Activated CD4-positive, alpha-beta T cell treated with anti-CD3 and anti-CD28 coated beads for 36 hours (primary cell): ENCODE results near the gene DGUOK. TPM values are rescaled to one million over a fixed set of nuclear protein-coding genes. Genes with fewer than 3 reads are reported as not detected.
A peak's percentile ranks its signal among the peaks of the same experiment; 100 is the strongest.

ENCODE experiments used
- ATAC-seq: fragments of 200-7000 bp; cut with Tn5 transposase; one replicate; pipeline ENCODE4 v1.10.0; 2021; ENCODE audit warnings: mild to moderate bottlenecking, moderate library complexity
- CTCF ChIA-PET: fragments of 350-600 bp; sonication (Branson Sonifier 250); formaldehyde crosslinking; loops from one replicate; lab custom pipeline; 2021; ENCODE audit warnings: antibody characterized with exemption; lab: Charles Lee
- POLR2A ChIA-PET: fragments of 350-600 bp; sonication (Branson Sonifier 250); formaldehyde crosslinking; loops from one replicate; lab custom pipeline; 2021; ENCODE audit warnings: antibody characterized with exemption, inconsistent platforms; lab: Charles Lee
- DNase-seq: peaks from one replicate; pipeline ENCODE4 v3.0.0-alpha.2; 2020
- H3K27ac Mint-ChIP-seq: one replicate; pipeline ENCODE4 v1.8.0; 2021; ENCODE audit warnings: mixed read lengths
- H3K27me3 Mint-ChIP-seq: one replicate; pipeline ENCODE4 v1.8.0; 2021; ENCODE audit warnings: mixed read lengths
- H3K36me3 Mint-ChIP-seq: one replicate; pipeline ENCODE4 v1.8.0; 2021; ENCODE audit warnings: low read depth, mixed read lengths
- H3K4me1 Mint-ChIP-seq: one replicate; pipeline ENCODE4 v1.8.0; 2021; ENCODE audit warnings: mixed read lengths
- H3K4me3 Mint-ChIP-seq: one replicate; pipeline ENCODE4 v1.8.0; 2021; ENCODE audit warnings: mild to moderate bottlenecking, moderate library complexity, mixed read lengths
- H3K9me3 Mint-ChIP-seq: one replicate; pipeline ENCODE4 v1.8.0; 2021; ENCODE audit warnings: low read depth, mixed read lengths
- intact Hi-C, 2 experiments: fragments of 100-400 bp; cut with DNase I in 1 of 2; cut with micrococcal nuclease in 1 of 2; formaldehyde crosslinking; loops; one replicate each; pipeline versions ENCODE4 v1.14.2 to v1.15.1; 2022 to 2024; cut with DNase I, micrococcal nuclease
- total RNA-seq, 2 experiments: library from RNA; stranded (reverse); gene quantifications; one replicate each; pipeline ENCODE4 v1.2.3, GENCODE V29; 2021

Gene DGUOK
- total RNA-seq, 2 experiments from 2014 or later: 97.6 to 119 TPM

DNA sequence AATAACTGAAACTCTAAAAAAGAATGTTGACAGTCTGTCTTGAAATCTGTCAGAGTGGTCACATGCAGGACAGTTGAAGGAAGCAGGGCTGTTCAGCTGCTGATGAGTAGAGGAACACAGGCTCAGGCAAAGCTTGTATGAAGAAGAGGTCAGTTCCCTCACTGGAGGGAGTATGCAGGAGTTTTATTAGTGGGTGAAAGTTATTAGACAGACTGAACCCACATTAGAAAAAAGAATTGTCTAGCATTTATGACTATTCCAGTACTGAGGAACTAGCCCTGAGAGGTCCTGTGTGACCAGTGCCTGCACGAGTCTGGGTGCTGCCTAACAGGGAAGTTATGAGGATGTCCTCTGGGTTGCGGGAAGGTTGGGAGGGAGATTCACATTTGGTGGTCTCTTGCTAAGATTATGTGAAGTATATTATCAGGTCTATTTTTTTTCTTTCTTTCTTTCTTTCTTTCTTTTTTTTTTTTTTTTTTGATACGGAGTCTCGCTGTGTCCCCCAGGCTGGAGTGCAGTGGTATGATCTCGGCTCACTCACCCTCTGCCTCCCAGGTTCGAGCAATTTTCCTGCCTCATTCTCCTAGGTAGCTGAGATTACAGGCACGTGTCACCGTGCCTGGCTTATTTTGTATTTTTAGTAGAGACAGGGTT, 67.6 kb downstream of the DGUOK start:
- peak overlapping the region; percentile 69 for H3K27ac Mint-ChIP-seq
- intact Hi-C loops: no loop called here
- CTCF ChIA-PET: no interaction called here
- peak; percentile 12 for ATAC-seq
- H3K4me1 Mint-ChIP-seq: peaks cover 80% of the 10 kb centered on the region
- H3K27me3 Mint-ChIP-seq: no peaks in the 10 kb centered on the region
- H3K4me3 Mint-ChIP-seq: no peak overlapping the region
- POLR2A ChIA-PET: interaction anchor here (0.6 kb wide), 1 partner anchor 126 kb away, joined by 3 read pairs; no protein-coding TSS in a partner anchor
- no peak for DNase-seq
- peaks cover 46% of the 10 kb centered on the region for H3K36me3 Mint-ChIP-seq
- peaks cover 10% of the 10 kb centered on the region for H3K9me3 Mint-ChIP-seq

DNA sequence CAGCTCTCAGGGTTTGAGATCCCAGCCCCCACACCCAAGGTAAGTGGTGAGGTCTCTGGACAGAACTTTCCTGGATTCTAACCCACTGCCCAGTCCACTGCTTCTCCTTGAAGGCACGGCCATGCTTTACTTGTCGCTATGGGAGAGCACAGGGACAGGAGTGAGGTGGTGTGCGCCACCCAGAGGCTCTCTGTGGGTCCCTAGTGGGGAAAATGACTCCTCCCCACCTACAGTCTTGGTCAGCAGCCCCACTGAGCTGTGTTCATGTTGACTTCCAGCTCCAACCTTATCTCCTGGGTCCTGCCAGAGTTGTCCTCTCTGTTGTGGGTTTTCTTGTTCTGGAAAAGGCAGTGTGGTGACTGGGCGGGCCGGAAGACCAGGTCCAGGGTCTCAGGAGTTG, 69.1 kb downstream of the DGUOK start:
- ChIA-PET POLR2A (interaction anchor here (0.6 to 1.2 kb wide), 2 partner anchors 9 to 30 kb away, joined by 3 to 4 read pairs; no protein-coding TSS in a partner anchor), CTCF (interaction anchor here (0.8 to 1.1 kb wide), 2 partner anchors 9 to 172 kb away, joined by 3 to 4 read pairs; no protein-coding TSS in a partner anchor)
- Mint-ChIP-seq H3K9me3 (peaks cover 3% of the 10 kb centered on the region), H3K4me3 (no peak overlapping the region), H3K36me3 (peaks cover 31% of the 10 kb centered on the region), H3K27ac (no peak overlapping the region), H3K27me3 (no peaks in the 10 kb centered on the region), H3K4me1 (peaks cover 80% of the 10 kb centered on the region)
- DNase-seq: no peak
- intact Hi-C loops: no loop called here
- no peak for ATAC-seq

DNA sequence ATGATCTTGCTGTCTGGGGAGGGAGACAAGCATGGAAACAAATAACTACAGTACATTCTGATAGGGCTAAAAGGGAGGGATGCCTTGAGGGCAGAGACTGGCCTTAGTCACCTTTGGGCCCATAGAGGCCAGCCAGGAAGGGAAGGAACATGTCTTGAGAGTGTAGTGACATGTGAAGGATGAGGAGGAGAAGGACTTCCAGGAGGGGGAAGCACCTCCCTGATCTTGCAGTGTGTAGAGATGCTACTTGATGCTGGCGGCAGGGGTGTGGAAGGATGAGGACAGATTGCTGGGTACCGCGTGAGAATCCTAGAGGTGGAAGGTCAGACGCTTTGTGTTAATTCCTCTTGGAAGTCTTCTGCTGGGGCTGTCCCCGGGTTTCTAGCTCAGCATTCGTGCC, 71.1 kb downstream of the DGUOK start:
- no peaks in the 10 kb centered on the region for H3K9me3 Mint-ChIP-seq
- no peaks in the 10 kb centered on the region for H3K27me3 Mint-ChIP-seq
- H3K4me3 Mint-ChIP-seq: no peak overlapping the region
- peaks cover 17% of the 10 kb centered on the region for H3K36me3 Mint-ChIP-seq
- ATAC-seq (no peak), DNase-seq (no peak)
- peaks cover 83% of the 10 kb centered on the region for H3K4me1 Mint-ChIP-seq
- POLR2A ChIA-PET: interaction anchor here (0.6 kb wide), 1 partner anchor 146 kb away, joined by 4 read pairs; no protein-coding TSS in a partner anchor
- CTCF ChIA-PET: interaction anchor here (0.6 kb wide), 1 partner anchor 763 kb away, joined by 3 read pairs; no protein-coding TSS in a partner anchor
- H3K27ac Mint-ChIP-seq: peak overlapping the region; percentile 6
- intact Hi-C loops: no loop called here

DNA sequence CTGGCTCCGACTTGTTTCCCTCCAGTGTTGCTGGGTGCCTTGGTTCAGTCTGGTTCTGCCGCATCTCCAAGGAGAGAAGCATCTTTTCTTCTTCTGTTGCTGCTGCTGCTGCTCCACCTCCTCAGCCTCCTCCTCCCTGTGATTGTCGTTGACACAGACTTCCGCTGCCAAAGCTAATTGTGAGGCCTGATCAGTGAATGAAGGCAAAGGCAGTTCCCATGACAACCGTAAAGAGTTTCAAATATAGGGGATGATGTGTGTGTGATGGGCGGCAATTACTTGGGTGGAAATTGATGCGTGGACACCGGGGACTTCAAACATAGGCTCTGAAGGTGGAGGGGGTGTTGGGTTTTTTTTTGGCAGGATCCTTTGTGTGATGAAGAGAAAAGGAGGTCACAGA, 71.8 kb downstream of the DGUOK start:
- Mint-ChIP-seq H3K4me3 (no peak overlapping the region), H3K36me3 (peaks cover 10% of the 10 kb centered on the region), H3K9me3 (no peaks in the 10 kb centered on the region), H3K4me1 (peaks cover 82% of the 10 kb centered on the region), H3K27ac (peak overlapping the region; percentile 58), H3K27me3 (no peaks in the 10 kb centered on the region)
- ChIA-PET POLR2A (no interaction called here), CTCF (no interaction called here)
- intact Hi-C loops: no loop called here
- peak; percentile 55 for DNase-seq
- peak; percentile 7 for ATAC-seq

DNA sequence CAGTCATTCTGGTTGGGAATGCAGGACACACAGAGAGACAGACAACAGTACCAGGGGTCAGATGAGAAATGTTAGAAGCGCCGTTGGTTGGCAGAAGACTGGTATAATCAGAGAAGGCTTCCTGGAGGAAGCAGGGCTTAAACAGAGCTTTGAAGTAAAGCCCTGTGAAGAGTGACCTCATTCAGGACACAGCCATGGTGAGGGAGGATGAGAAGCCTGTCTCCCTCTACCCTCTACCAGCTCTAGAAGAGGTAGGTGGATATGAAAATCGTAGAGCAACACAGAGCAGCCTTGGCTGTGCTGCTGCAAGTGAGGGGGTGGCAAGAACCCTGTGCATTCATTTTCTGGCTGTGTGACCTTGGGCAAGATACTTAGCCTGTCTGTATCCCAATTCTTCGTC, 72.3 kb downstream of the DGUOK start:
- Mint-ChIP-seq H3K9me3 (no peaks in the 10 kb centered on the region), H3K27ac (peak overlapping the region; percentile 58), H3K4me3 (no peak overlapping the region), H3K36me3 (peaks cover 7% of the 10 kb centered on the region), H3K27me3 (no peaks in the 10 kb centered on the region), H3K4me1 (peaks cover 82% of the 10 kb centered on the region)
- CTCF ChIA-PET: no interaction called here
- intact Hi-C loops: no loop called here
- DNase-seq: peak; percentile 57
- POLR2A ChIA-PET: no interaction called here
- peak; percentile 61 for ATAC-seq

DNA sequence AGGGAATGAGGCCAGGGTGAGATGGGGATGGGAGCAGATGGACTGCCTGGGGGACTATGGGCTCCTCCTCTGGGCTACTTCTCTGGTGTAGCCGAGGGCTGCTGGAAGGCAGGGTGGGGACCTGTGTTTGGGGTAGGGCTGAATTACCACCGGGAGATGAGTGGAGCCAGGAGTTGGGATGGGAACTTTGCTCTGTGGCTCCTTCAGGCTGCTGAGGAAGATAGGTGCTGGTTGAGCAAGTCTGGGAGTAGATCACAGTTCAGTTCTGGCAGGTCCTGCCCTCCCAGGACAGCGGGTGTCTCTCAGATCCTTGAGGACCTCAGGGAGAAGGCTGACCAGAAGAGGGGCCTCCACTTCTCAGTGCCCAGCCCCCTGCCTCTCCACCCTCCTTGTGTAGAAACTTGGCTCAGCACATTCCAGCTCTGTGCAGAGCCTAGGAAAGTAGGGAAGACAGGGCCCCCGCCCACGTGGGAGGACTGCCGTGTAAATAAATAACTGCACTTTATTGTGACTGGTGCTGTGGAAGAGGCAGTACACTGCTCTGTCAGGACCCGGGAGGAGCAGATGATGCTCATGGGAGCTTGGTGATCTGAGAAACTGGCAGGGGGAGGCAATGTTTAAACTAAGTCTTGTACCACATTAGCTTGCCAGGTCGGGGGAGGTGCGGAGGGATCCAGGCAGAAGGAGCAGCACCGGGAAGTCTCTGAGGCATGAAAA, 73.4 kb downstream of the DGUOK start:
- ATAC-seq: no peak
- Mint-ChIP-seq H3K27ac (peak overlapping the region; percentile 61), H3K9me3 (no peaks in the 10 kb centered on the region), H3K27me3 (no peaks in the 10 kb centered on the region), H3K4me1 (peaks cover 88% of the 10 kb centered on the region), H3K4me3 (no peak overlapping the region), H3K36me3 (peaks cover 5% of the 10 kb centered on the region)
- ChIA-PET POLR2A (interaction anchor here (1.6 kb wide), 1 partner anchor 13 kb away, joined by 7 read pairs; no protein-coding TSS in a partner anchor), CTCF (interaction anchor here (0.6 to 2.3 kb wide), 2 partner anchors 146 to 172 kb away, joined by 3 to 8 read pairs; partner anchors contain the start of gene STAMBP)
- intact Hi-C loops: no loop called here
- DNase-seq: no peak

DNA sequence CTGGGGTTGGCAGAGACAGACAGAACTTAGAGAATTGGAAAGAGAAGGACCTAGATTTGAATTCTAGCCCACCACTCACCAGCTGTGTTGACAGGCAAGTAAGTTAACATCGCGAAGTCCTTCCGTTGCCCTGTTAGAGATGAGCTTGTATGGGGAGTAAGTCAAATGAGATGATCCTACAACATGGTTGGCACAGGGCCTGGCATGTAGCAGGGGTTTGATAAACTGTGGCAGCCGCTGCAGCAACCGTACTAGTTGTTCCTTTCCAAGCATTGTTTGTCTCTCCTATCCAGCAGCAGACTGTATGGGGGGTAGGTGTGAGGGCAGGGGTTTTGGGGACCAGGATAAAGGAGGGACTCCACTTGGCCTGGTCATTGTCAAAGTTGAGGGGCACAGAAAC, 74.0 kb downstream of the DGUOK start:
- ATAC-seq: no peak
- Mint-ChIP-seq H3K36me3 (peaks cover 4% of the 10 kb centered on the region), H3K4me1 (peaks cover 85% of the 10 kb centered on the region), H3K4me3 (no peak overlapping the region), H3K9me3 (no peaks in the 10 kb centered on the region), H3K27me3 (no peaks in the 10 kb centered on the region), H3K27ac (peak overlapping the region; percentile 61)
- CTCF ChIA-PET: interaction anchor here (0.6 to 2.3 kb wide), 10 partner anchors 14 to 220 kb away, joined by 3 to 16 read pairs (median 4); partner anchors contain the start of gene STAMBP
- intact Hi-C loops: loop anchor here in 1 of 2 experiments (1.0 kb wide), 1 partner anchor 12 kb away; no protein-coding TSS in a partner anchor
- POLR2A ChIA-PET: interaction anchor here (1.3 to 1.6 kb wide), 2 partner anchors 14 to 20 kb away, joined by 3 to 7 read pairs; no protein-coding TSS in a partner anchor
- no peak for DNase-seq

DNA sequence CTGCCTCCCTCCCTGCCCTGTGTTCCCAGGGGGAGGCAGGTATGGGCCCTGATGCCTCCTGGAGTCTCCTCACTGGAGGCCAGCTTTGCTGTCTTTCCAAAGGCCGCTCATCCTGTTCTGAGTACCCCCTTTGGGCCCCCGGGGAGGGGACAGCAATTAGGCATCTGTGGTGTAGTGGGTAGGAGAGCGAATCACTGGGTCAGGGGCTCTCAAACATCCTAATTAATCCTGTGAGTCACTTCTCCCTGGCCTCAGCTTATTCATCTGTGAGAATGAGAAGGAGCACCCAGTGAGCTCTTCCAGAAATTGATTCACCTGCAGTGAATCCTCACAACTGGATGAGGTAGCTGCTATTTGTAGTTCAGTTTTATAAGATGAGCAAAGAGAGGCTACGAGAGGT, 74.4 kb downstream of the DGUOK start:
- intact Hi-C loops: loop anchor here in 1 of 2 experiments (1.0 kb wide), 1 partner anchor 13 kb away; no protein-coding TSS in a partner anchor
- Mint-ChIP-seq H3K4me3 (peak overlapping the region; percentile 62), H3K27ac (peak overlapping the region; percentile 61), H3K27me3 (no peaks in the 10 kb centered on the region), H3K4me1 (peaks cover 86% of the 10 kb centered on the region), H3K36me3 (peaks cover 6% of the 10 kb centered on the region), H3K9me3 (no peaks in the 10 kb centered on the region)
- ATAC-seq: peak; percentile 16
- peak; percentile 52 for DNase-seq
- ChIA-PET CTCF (interaction anchor here (0.6 to 2.3 kb wide), 12 partner anchors 14 to 221 kb away, joined by 3 to 16 read pairs (median 5); partner anchors contain the start of gene STAMBP), POLR2A (interaction anchor here (0.6 to 1.6 kb wide), 4 partner anchors 14 to 31 kb away, joined by 3 to 7 read pairs (median 3); no protein-coding TSS in a partner anchor)

DNA sequence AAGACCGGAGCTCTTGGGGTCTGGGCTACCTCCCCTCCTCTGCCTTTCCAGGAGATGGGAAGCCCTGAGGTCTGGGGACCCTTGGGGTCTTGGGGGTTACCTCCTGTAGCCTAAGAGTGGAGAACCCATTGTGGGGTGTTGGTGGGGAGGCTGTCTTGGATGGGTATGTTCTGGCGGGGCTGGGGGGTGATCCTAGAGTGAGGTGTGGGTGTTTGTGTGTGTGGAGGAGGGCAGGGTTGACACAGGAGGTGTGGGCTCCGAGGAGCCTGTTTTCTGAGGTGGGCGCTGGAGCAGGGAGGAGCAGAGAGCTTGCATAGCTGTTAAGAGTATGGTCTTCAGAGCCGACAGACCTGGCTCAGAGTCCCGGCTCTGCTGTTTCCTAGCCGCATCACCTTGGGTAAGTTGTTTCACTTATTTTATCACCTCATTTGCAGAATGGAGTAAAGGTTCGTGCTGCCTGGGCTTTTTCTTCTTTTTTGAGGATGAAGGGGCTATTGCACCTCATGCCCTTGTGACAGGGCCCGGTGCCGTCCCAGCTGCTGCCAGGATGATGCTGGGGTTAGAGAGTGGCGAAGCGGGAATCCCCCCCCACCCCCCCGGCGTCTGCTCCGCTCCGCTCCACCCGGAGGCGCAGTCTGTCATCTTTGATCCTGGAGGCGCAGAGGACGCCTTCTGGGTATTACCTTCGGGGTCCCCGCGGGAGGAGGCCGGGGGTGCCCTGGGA, 75.3 kb downstream of the DGUOK start:
- POLR2A ChIA-PET: interaction anchor here (0.6 to 1.6 kb wide), 5 partner anchors 15 to 107 kb away, joined by 3 to 7 read pairs (median 3); no protein-coding TSS in a partner anchor

More for the DNA sequence above, 75.3 kb downstream of the DGUOK start:
- Mint-ChIP-seq H3K36me3 (peaks cover 9% of the 10 kb centered on the region), H3K27me3 (no peaks in the 10 kb centered on the region), H3K27ac (peak overlapping the region; percentile 61), H3K4me3 (peak overlapping the region; percentile 62), H3K9me3 (no peaks in the 10 kb centered on the region), H3K4me1 (peaks cover 83% of the 10 kb centered on the region)
- ATAC-seq (peak; percentile 48), DNase-seq (no peak)
- intact Hi-C loops: loop anchor here (1.0 to 2.0 kb wide), 7 partner anchors 14 to 178 kb away; partner anchors contain the start of genes DGUOK (in 1 of the 2) and STAMBP (in 1 of the 2)
- CTCF ChIA-PET: interaction anchor here (0.5 to 2.3 kb wide), 14 partner anchors 15 to 368 kb away, joined by 3 to 16 read pairs (median 4); partner anchors contain the start of genes DGUOK and STAMBP
